Measurements from ENCODE around the gene RRP8. TPM values are rescaled to one million over a fixed set of nuclear protein-coding genes. Genes with fewer than 3 reads are reported as not detected.

Gene RRP8
- total and polyA plus RNA-seq, 9 of the 15 experiments (the other 6 are each of a cell fraction or from before 2014, with no cell fraction given) = 5.7 to 47.3 (median 32.6) TPM

GRCh38 chr11:6568191-6568918, 35.1 kb downstream of the RRP8 start (continued):
- no peak for TF ChIP-seq PYGO2 (tag; IDR thresholded peaks at IDR 0.05)
- TF ChIP-seq TAL1 (IDR thresholded peaks at IDR 0.05) = peak; percentile 51; the same call in 1 of the 2 replicates
- no peak for TF ChIP-seq MEF2A (IDR thresholded peaks at IDR 0.05; ENCODE audit: control insufficient read depth, low read depth, low read length)
- TF ChIP-seq TGIF2 (CRISPR knock-in tag; IDR thresholded peaks at IDR 0.05) = no peak
- no peak for TF ChIP-seq ZNF274 (IDR thresholded peaks at IDR 0.05; ENCODE audit: borderline replicate concordance, low read depth, low read length)
- TF ChIP-seq YY1 (IDR thresholded peaks at IDR 0.05; ENCODE audit: borderline replicate concordance in 1 of 3, control insufficient read depth in 1 of 3, extremely low read depth in 1 of 3, insufficient read depth in 3 of 3, insufficient read length in 1 of 3, insufficient replicate concordance in 2 of 3, low read depth in 1 of 3, low read length in 2 of 3) = peak in 1 of 3 experiments; percentile 19
- no peak for TF ChIP-seq GABPB1 (CRISPR knock-in tag; IDR thresholded peaks at IDR 0.05)
- TF ChIP-seq ZNF253 (CRISPR knock-in tag; conservative IDR thresholded peaks at IDR 0.05) = no peak
- peak; percentile 90 for TF ChIP-seq DPF2 (IDR thresholded peaks at IDR 0.05)
- 0 out of 2 replicates have a peak, but pooled peaks have one; percentile 22 for TF ChIP-seq FOXM1 (IDR thresholded peaks at IDR 0.05; ENCODE audit: low read depth)
- TF ChIP-seq FOXM1 (CRISPR knock-in tag; IDR thresholded peaks at IDR 0.05; ENCODE audit: low read depth) = no peak
- TF ChIP-seq HMBOX1 (IDR thresholded peaks at IDR 0.05) = no peak
- TF ChIP-seq ZBTB26 (CRISPR knock-in tag; IDR thresholded peaks at IDR 0.05) = no peak
- TF ChIP-seq CAMTA2 (CRISPR knock-in tag; conservative IDR thresholded peaks at IDR 0.05) = no peak
- peak; percentile 70; the same call in 1 of the 2 replicates for TF ChIP-seq MTA1 (IDR thresholded peaks at IDR 0.05; ENCODE audit: borderline replicate concordance)
- TF ChIP-seq MYBL2 (IDR thresholded peaks at IDR 0.05; ENCODE audit: low read depth) = no peak
- TF ChIP-seq MYBL2 (CRISPR knock-in tag; IDR thresholded peaks at IDR 0.05; ENCODE audit: borderline replicate concordance) = no peak
- 0 out of 2 replicates have a peak, but pooled peaks have one; percentile 7 for TF ChIP-seq FOXJ2 (tag; IDR thresholded peaks at IDR 0.05)
- TF ChIP-seq UBTF (IDR thresholded peaks at IDR 0.05; ENCODE audit: borderline replicate concordance in 1 of 2, low read depth in 2 of 2, low read length in 2 of 2) = 0 out of 4 replicates have a peak, but pooled peaks of 1 of the 2 experiments have one; percentile 44

Measured in K562 (cell line).